A549 (cell line): ENCODE results near the gene CDC6. TPM values are rescaled to one million over a fixed set of nuclear protein-coding genes. Genes with fewer than 3 reads are reported as not detected.

Source experiments
- ATAC-seq, 2 experiments: fragments of 200-7000 bp in 1 of 2; fragments of >200 bp in 1 of 2; cut with Nextera tagmentation in 1 of 2; cut with Tn5 transposase in 1 of 2; 3 replicates each; pipeline versions ENCODE4 v1.8.0 to v1.9.1; 2018 to 2020; ENCODE audit warnings: mild to moderate bottlenecking in 1 of 2, moderate library complexity in 1 of 2
- CTCF ChIA-PET: fragments of 300-600 bp; sonication (Branson Sonifier 250); formaldehyde crosslinking; extraction: SDS; loops from one replicate; lab custom pipeline; 2021; ENCODE audit warnings: antibody characterized with exemption, inconsistent platforms; lab: Yijun Ruan, JAX
- POLR2A ChIA-PET: fragments of 350-600 bp; formaldehyde crosslinking; extraction: SDS; loops from one replicate; lab custom pipeline; 2021; ENCODE audit warnings: antibody characterized with exemption, inconsistent platforms; lab: Yijun Ruan, JAX
- DNase-seq, 2 experiments: peaks; one replicate each; pipeline versions ENCODE4 v3.0.0 to v3.0.0-alpha.2; 2011 to 2016; ENCODE audit warnings: low read depth in 1 of 2, low spot score in 1 of 2
- FAIRE-seq: peaks from 2 replicates; lab custom pipeline; 2011; peaks lifted over from hg19 to GRCh38; lab: Jason Lieb, UNC
- H3K27ac ChIP-seq, 2 experiments: fragments of >200 bp; sonication (Bioruptor Twin); formaldehyde crosslinking; 3 replicates each; pipeline ENCODE4 v1.5.1; 2016 to 2017
- H3K4me1 ChIP-seq: fragments of >200 bp; sonication (Bioruptor Twin); formaldehyde crosslinking; 3 replicates; pipeline ENCODE4 v1.6.1; 2016
- H3K4me2 ChIP-seq: fragments of >200 bp; sonication (Bioruptor Twin); formaldehyde crosslinking; 3 replicates; pipeline ENCODE4 v1.6.1; 2016
- H3K4me3 ChIP-seq: fragments of >200 bp; sonication (Bioruptor Twin); formaldehyde crosslinking; 3 replicates; pipeline ENCODE4 v1.5.1; 2016
- H3K9me3 ChIP-seq: fragments of >200 bp; sonication (Bioruptor Twin); formaldehyde crosslinking; 3 replicates; pipeline ENCODE4 v1.6.1; 2016
- BCL3 ChIP-seq: fragments of >200 bp; sonication (Bioruptor Twin); formaldehyde crosslinking; IDR thresholded peaks from 3 replicates; pipeline ENCODE4 v1.6.1; 2016
- CBX2 ChIP-seq: fragments of 200-600 bp; sonication (generic); IDR thresholded peaks from 2 replicates; pipeline ENCODE4 v1.6.1; 2016; ENCODE audit warnings: low read depth, mild to moderate bottlenecking, borderline replicate concordance
- CBX8 ChIP-seq: fragments of 200-600 bp; sonication (generic); IDR thresholded peaks from 2 replicates; pipeline ENCODE4 v1.6.1; 2016
- CEBPB ChIP-seq, 2 experiments: fragments of >200 bp in 1 of 2; sonication (Bioruptor Twin) in 1 of 2; formaldehyde crosslinking in 1 of 2; IDR thresholded peaks; 2 replicates each; pipeline ENCODE4 v1.6.1; 2012 to 2016
- CHD2 ChIP-seq: fragments of 150-350 bp; IDR thresholded peaks from 2 replicates; pipeline ENCODE4 v1.6.1; 2014; ENCODE audit warnings: low read length; ENCODE audit not compliant: partially characterized antibody
- E2F6 ChIP-seq: IDR thresholded peaks from 2 replicates; pipeline ENCODE4 v1.6.1; 2012; ENCODE audit warnings: low read depth, borderline replicate concordance
- EHMT2 ChIP-seq: fragments of 200-600 bp; sonication (generic); IDR thresholded peaks from 2 replicates; pipeline ENCODE4 v1.6.1; 2016; ENCODE audit warnings: antibody characterized with exemption, low read depth, mild to moderate bottlenecking, moderate library complexity
- FOSB ChIP-seq: fragments of 250-450 bp; sonication (Bioruptor Pico); IDR thresholded peaks from 2 replicates; pipeline ENCODE4 v1.5.0; 2020; ENCODE audit warnings: mild to moderate bottlenecking, moderate library complexity
- FOSL2 ChIP-seq, 2 experiments: fragments of 450-650 bp in 1 of 2; fragments of >200 bp in 1 of 2; sonication (Bioruptor Twin) in 1 of 2; formaldehyde crosslinking; IDR thresholded peaks; 2 replicates each; pipeline versions ENCODE4 v1.5.0 to v1.6.1; 2016 to 2020; ENCODE audit warnings: mild to moderate bottlenecking in 1 of 2, moderate library complexity in 1 of 2
- FOXS1 ChIP-seq: fragments of 250-450 bp; sonication (Bioruptor Pico); IDR thresholded peaks from 2 replicates; pipeline ENCODE4 v1.5.0; 2020; ENCODE audit warnings: mild to moderate bottlenecking, moderate library complexity
- GATA3 ChIP-seq: IDR thresholded peaks from 2 replicates; pipeline ENCODE4 v1.6.1; 2012; ENCODE audit warnings: borderline replicate concordance
- HOXB13 ChIP-seq: fragments of 250-450 bp; sonication (Bioruptor Pico); IDR thresholded peaks from 2 replicates; pipeline ENCODE4 v1.5.0; 2020; ENCODE audit warnings: low read depth, mild to moderate bottlenecking, moderate library complexity
- HOXB5 ChIP-seq: fragments of 250-450 bp; sonication (Bioruptor Pico); IDR thresholded peaks from 2 replicates; pipeline ENCODE4 v1.5.0; 2020; ENCODE audit warnings: mild to moderate bottlenecking, moderate library complexity
- JUNB ChIP-seq: fragments of >200 bp; sonication (Bioruptor Twin); formaldehyde crosslinking; IDR thresholded peaks from 2 replicates; pipeline ENCODE4 v1.6.1; 2016
- KDM5A ChIP-seq: fragments of 200-600 bp; sonication (generic); IDR thresholded peaks from 2 replicates; pipeline ENCODE4 v1.6.1; 2016; ENCODE audit warnings: antibody characterized with exemption, mild to moderate bottlenecking
- MAFK ChIP-seq: fragments of 450-650 bp; IDR thresholded peaks from 2 replicates; pipeline ENCODE4 v1.6.1; 2014; ENCODE audit not compliant: partially characterized antibody
- PHF8 ChIP-seq: fragments of 200-600 bp; sonication (generic); IDR thresholded peaks from 2 replicates; pipeline ENCODE4 v1.6.1; 2016; ENCODE audit warnings: low read depth, mild to moderate bottlenecking, antibody characterized with exemption, moderate library complexity, borderline replicate concordance
- RAD21 ChIP-seq, 2 experiments: fragments of >200 bp in 1 of 2; sonication (Bioruptor Twin) in 1 of 2; formaldehyde crosslinking in 1 of 2; IDR thresholded peaks in 1 of 2; conservative IDR thresholded peaks in 1 of 2; 2 replicates in 1 of 2; 3 replicates in 1 of 2; pipeline ENCODE4 v1.6.1; 2012 to 2018; ENCODE audit warnings: inconsistent platforms in 1 of 2
- RARB ChIP-seq: fragments of 250-450 bp; sonication (Bioruptor Pico); IDR thresholded peaks from 2 replicates; pipeline ENCODE4 v1.8.0; 2021; ENCODE audit warnings: mild to moderate bottlenecking, moderate library complexity
- RFX5 ChIP-seq: fragments of 450-650 bp; IDR thresholded peaks from 2 replicates; pipeline ENCODE4 v1.7.1; 2014; ENCODE audit warnings: antibody characterized with exemption, mild to moderate bottlenecking, moderate library complexity
- SMC3 ChIP-seq: fragments of >200 bp; sonication (Bioruptor Twin); formaldehyde crosslinking; IDR thresholded peaks from 3 replicates; pipeline ENCODE4 v1.6.1; 2018; ENCODE audit warnings: inconsistent platforms
- TFCP2L1 ChIP-seq: fragments of 250-450 bp; sonication (Bioruptor Pico); IDR thresholded peaks from 2 replicates; pipeline ENCODE4 v1.5.0; 2021; ENCODE audit warnings: mild to moderate bottlenecking
- TP53 ChIP-seq: fragments of 250-450 bp; sonication (Bioruptor Pico); IDR thresholded peaks from 2 replicates; pipeline ENCODE4 v1.5.0; 2021; ENCODE audit warnings: mild to moderate bottlenecking, moderate library complexity
- USF2 ChIP-seq: fragments of 450-650 bp; IDR thresholded peaks from 2 replicates; pipeline ENCODE4 v1.6.1; 2014; ENCODE audit warnings: antibody characterized with exemption
- WGBS: methylation state at CpG from one replicate; pipeline ENCODE4 v1.1.6; 2017; ENCODE audit errors: missing lambda C conversion rate; 5-methylcytosine and 5-hydroxymethylcytosine counted together
- polyA plus RNA-seq, 4 experiments: library from polyadenylated mRNA; depleted of rRNA in 3 of 4; stranded (reverse); fragments of >200 nt; fragmentation: RNase III in 1 of 4; extraction: RNeasy Plus Mini Kit Qiagen cat#74134 plus additional on column Dnase treatment in 1 of 4; gene quantifications; 2 replicates in 3 of 4; 3 replicates in 1 of 4; pipeline ENCODE4 v1.2.3, GENCODE V29; 2011 to 2017

Gene CDC6
- polyA plus RNA-seq, 2 of the 4 experiments (the other 2 are of a cell fraction): 67.0 to 79.5 TPM

GRCh38 chr17:40260528-40260927 lies 27.2 kb upstream of the CDC6 start (continued):
- no peak for TF ChIP-seq BCL3
- no peak for TF ChIP-seq USF2
- no peak for TF ChIP-seq RAD21 (conservative IDR thresholded peaks at IDR 0.05 in 1 of 2, IDR thresholded peaks at IDR 0.05 in 1 of 2)
- no peak for TF ChIP-seq SMC3
- TF ChIP-seq JUNB: no peak
- no peak for TF ChIP-seq FOSB (CRISPR knock-in tag)

GRCh38 chr17:40264458-40265185 lies 23.1 kb upstream of the CDC6 start:
- Histone ChIP-seq H3K4me1 (no peaks in the 10 kb centered on the region), H3K27ac (no peak overlapping the region), H3K4me3 (no peak overlapping the region), H3K4me2 (no peak overlapping the region), H3K9me3 (no peaks in the 10 kb centered on the region)
- ChIA-PET POLR2A (interaction anchor here (0.7 kb wide), 1 partner anchor 49 kb away, joined by 6 read pairs; no protein-coding TSS in a partner anchor), CTCF (interaction anchor here (1.6 kb wide), 1 partner anchor 39 kb away, joined by 5 read pairs; no protein-coding TSS in a partner anchor)
- no peak for TF ChIP-seq SMC3
- no peak for TF ChIP-seq TFCP2L1 (CRISPR knock-in tag)
- TF ChIP-seq USF2: no peak
- no peak for TF ChIP-seq CBX8
- TF ChIP-seq RFX5: no peak
- no peak for TF ChIP-seq GATA3
- no peak for TF ChIP-seq EHMT2
- TF ChIP-seq CEBPB (IDR thresholded peaks at IDR 0.05): no peak
- TF ChIP-seq FOXS1 (CRISPR knock-in tag): no peak
- no peak for TF ChIP-seq HOXB5 (CRISPR knock-in tag)
- no peak for TF ChIP-seq FOSL2 (IDR thresholded peaks at IDR 0.05)
- TF ChIP-seq FOSL2 (CRISPR knock-in tag; IDR thresholded peaks at IDR 0.05): no peak
- no peak for TF ChIP-seq PHF8
- no peak for TF ChIP-seq TP53 (CRISPR knock-in tag)
- no peak for TF ChIP-seq MAFK
- TF ChIP-seq E2F6: no peak
- TF ChIP-seq CBX2: no peak
- no peak for TF ChIP-seq KDM5A
- TF ChIP-seq CHD2: no peak
- no peak for TF ChIP-seq HOXB13 (CRISPR knock-in tag)
- TF ChIP-seq RARB: no peak
- no peak for DNase-seq
- WGBS: 88% methylated on average over 16 of the region's 21 CpGs
- ATAC-seq: no peak
- FAIRE-seq: no peak
